Duodenal mucosa (tissue), 2 donors: ENCODE results near the gene POPDC2.

Experiments used
- H3K27ac ChIP-seq: one replicate; pipeline ENCODE4 v1.7.0; 2013; ENCODE audit warnings: low read depth, low read length
- H3K27me3 ChIP-seq, 2 donors: one replicate each; pipeline ENCODE4 v1.7.0; 2013; ENCODE audit warnings: low read length in 2 of 2, control low read depth in 1 of 2; ENCODE audit not compliant: insufficient read depth in 2 of 2, control insufficient read depth in 1 of 2
- H3K36me3 ChIP-seq, 2 donors: one replicate each; pipeline ENCODE4 v1.7.0; 2013; ENCODE audit warnings: low read length in 2 of 2, control low read depth in 1 of 2; ENCODE audit not compliant: insufficient read depth in 2 of 2, control insufficient read depth in 1 of 2
- H3K4me1 ChIP-seq, 2 donors: one replicate each; pipeline ENCODE4 v1.7.0; 2013; ENCODE audit warnings: low read length in 2 of 2, control low read depth in 1 of 2; ENCODE audit not compliant: insufficient read depth in 2 of 2, control insufficient read depth in 1 of 2
- H3K4me3 ChIP-seq, 2 donors: one replicate each; pipeline ENCODE4 v1.7.0; 2013; ENCODE audit warnings: low read length in 2 of 2, low read depth in 1 of 2
- H3K9ac ChIP-seq, 2 donors: one replicate each; pipeline ENCODE4 v1.7.0; 2013; ENCODE audit warnings: low read length in 2 of 2, low read depth in 1 of 2
- H3K9me3 ChIP-seq, 2 donors: one replicate each; pipeline ENCODE4 v1.7.0; 2013; ENCODE audit warnings: low read length in 2 of 2, control low read depth in 1 of 2; ENCODE audit not compliant: control insufficient read depth in 1 of 2

POPDC2 gene

GRCh38 chr3:119630128-119630879, 30.1 kb downstream of the POPDC2 start:
- H3K4me1 ChIP-seq, result peaks cover 3 to 7% of the 10 kb centered on the region in 2 donors
- H3K9ac ChIP-seq, result no peak overlapping the region
- no peaks in the 10 kb centered on the region for H3K36me3 ChIP-seq
- H3K27me3 ChIP-seq, result peaks cover 0 to 4% of the 10 kb centered on the region in 2 donors
- H3K27ac ChIP-seq, result no peak overlapping the region
- no peaks in the 10 kb centered on the region for H3K9me3 ChIP-seq
- no peak overlapping the region for H3K4me3 ChIP-seq

GRCh38 chr3:119628816-119629445, 31.5 kb downstream of the POPDC2 start:
- no peak overlapping the region for H3K27ac ChIP-seq

GRCh38 chr3:119628390-119628789, 32.0 kb downstream of the POPDC2 start:
- Histone ChIP-seq H3K36me3 (no peaks in the 10 kb centered on the region), H3K4me3 (no peak overlapping the region), H3K4me1 (peaks cover 3 to 7% of the 10 kb centered on the region in 2 donors), H3K9me3 (no peaks in the 10 kb centered on the region), H3K9ac (no peak overlapping the region), H3K27ac (no peak overlapping the region), H3K27me3 (peaks cover 0 to 4% of the 10 kb centered on the region in 2 donors)

More at GRCh38 chr3:119628816-119629445, 31.5 kb downstream of the POPDC2 start:
- Histone ChIP-seq H3K9ac (no peak overlapping the region), H3K27me3 (peaks cover 0 to 4% of the 10 kb centered on the region in 2 donors), H3K36me3 (no peaks in the 10 kb centered on the region), H3K9me3 (no peaks in the 10 kb centered on the region), H3K4me1 (peaks cover 3 to 7% of the 10 kb centered on the region in 2 donors), H3K4me3 (no peak overlapping the region)

GRCh38 chr3:119627461-119627860, 32.9 kb downstream of the POPDC2 start:
- no peak overlapping the region for H3K9ac ChIP-seq
- H3K27ac ChIP-seq, result no peak overlapping the region
- no peak overlapping the region for H3K4me3 ChIP-seq
- H3K9me3 ChIP-seq, result no peaks in the 10 kb centered on the region
- peaks cover 0 to 4% of the 10 kb centered on the region in 2 donors for H3K27me3 ChIP-seq
- H3K4me1 ChIP-seq, result peaks cover 3 to 7% of the 10 kb centered on the region in 2 donors
- H3K36me3 ChIP-seq, result no peaks in the 10 kb centered on the region

- no peak overlapping the region for H3K27ac ChIP-seq
Measured at GRCh38 chr3:119626196-119626595, 34.2 kb downstream of the POPDC2 start.

GRCh38 chr3:119625451-119626153, 34.8 kb downstream of the POPDC2 start:
- H3K9me3 ChIP-seq, result no peaks in the 10 kb centered on the region
- no peak overlapping the region for H3K4me3 ChIP-seq
- no peak overlapping the region for H3K27ac ChIP-seq
- no peaks in the 10 kb centered on the region for H3K36me3 ChIP-seq
- no peak overlapping the region for H3K9ac ChIP-seq
- peaks cover 3 to 7% of the 10 kb centered on the region in 2 donors for H3K4me1 ChIP-seq
- H3K27me3 ChIP-seq, result peaks cover 0 to 4% of the 10 kb centered on the region in 2 donors

More at GRCh38 chr3:119626196-119626595, 34.2 kb downstream of the POPDC2 start:
- H3K27me3 ChIP-seq, result peaks cover 0 to 4% of the 10 kb centered on the region in 2 donors
- H3K4me3 ChIP-seq, result no peak overlapping the region
- no peak overlapping the region for H3K9ac ChIP-seq
- peaks cover 3 to 7% of the 10 kb centered on the region in 2 donors for H3K4me1 ChIP-seq
- H3K36me3 ChIP-seq, result no peaks in the 10 kb centered on the region
- H3K9me3 ChIP-seq, result no peaks in the 10 kb centered on the region

GRCh38 chr3:119624002-119624720, 36.2 kb downstream of the POPDC2 start:
- H3K4me1 ChIP-seq, result peaks cover 3 to 7% of the 10 kb centered on the region in 2 donors
- H3K27me3 ChIP-seq, result peaks cover 0 to 4% of the 10 kb centered on the region in 2 donors
- no peaks in the 10 kb centered on the region for H3K9me3 ChIP-seq
- no peak overlapping the region for H3K27ac ChIP-seq
- H3K4me3 ChIP-seq, result no peak overlapping the region
- no peak overlapping the region for H3K9ac ChIP-seq
- no peaks in the 10 kb centered on the region for H3K36me3 ChIP-seq

GRCh38 chr3:119620899-119621298, 39.5 kb downstream of the POPDC2 start:
- no peaks in the 10 kb centered on the region for H3K4me1 ChIP-seq
- no peak overlapping the region for H3K4me3 ChIP-seq
- no peaks in the 10 kb centered on the region for H3K27me3 ChIP-seq
- no peak overlapping the region for H3K9ac ChIP-seq
- no peaks in the 10 kb centered on the region for H3K36me3 ChIP-seq
- H3K27ac ChIP-seq, result no peak overlapping the region
- no peaks in the 10 kb centered on the region for H3K9me3 ChIP-seq

- H3K27ac ChIP-seq, result no peak overlapping the region
- H3K9ac ChIP-seq, result no peak overlapping the region
- H3K4me1 ChIP-seq, result no peaks in the 10 kb centered on the region
- no peak overlapping the region for H3K4me3 ChIP-seq
- H3K36me3 ChIP-seq, result no peaks in the 10 kb centered on the region
- no peaks in the 10 kb centered on the region for H3K27me3 ChIP-seq
- H3K9me3 ChIP-seq, result no peaks in the 10 kb centered on the region
Measured at GRCh38 chr3:119619094-119619493, 41.3 kb downstream of the POPDC2 start.
